ENCODE data around the gene GCLC. TPM values are rescaled to one million over a fixed set of nuclear protein-coding genes. Genes with fewer than 3 reads are reported as not detected.
A peak's percentile ranks its signal among the peaks of the same experiment; 100 is the strongest.
"Not testable (repeated sequence)": the region's sequence is repeated elsewhere in the genome, so short reads cannot be mapped to it uniquely, and the experiment has no call there.

Gene GCLC
- total RNA-seq, 1 donor from 2014 or later: 27.1 TPM

GRCh38 chr6:53492860-53493634 lies 51.9 kb downstream of the GCLC start:
- peak; percentile 50 for DNase-seq

GRCh38 chr6:53487080-53487479 lies 57.8 kb downstream of the GCLC start:
- DNase-seq: no peak

DNA sequence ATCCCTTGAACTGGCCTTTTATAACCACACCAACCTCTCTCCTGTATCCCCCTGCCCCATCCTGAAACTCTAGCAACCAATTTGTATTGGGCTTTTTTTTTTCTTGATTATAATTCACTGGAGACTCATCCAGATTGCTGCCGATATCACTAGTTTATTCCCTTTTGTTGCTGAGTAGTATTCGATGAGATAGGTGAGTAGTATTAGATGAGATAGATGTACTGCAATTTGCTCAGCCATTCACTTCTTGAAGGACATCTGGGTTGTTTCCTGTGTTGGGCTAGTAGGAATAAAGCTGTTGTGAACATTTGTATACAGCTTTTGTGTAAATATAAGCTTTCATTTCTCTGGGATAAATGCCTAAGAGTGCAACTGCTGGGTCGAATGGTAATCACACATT lies 58.2 kb downstream of the GCLC start:
- DNase-seq: no peak

GRCh38 chr6:53484476-53485280 lies 60.2 kb downstream of the GCLC start:
- peak; percentile 68 for DNase-seq

- peak; percentile 5 for DNase-seq
These were observed 61.2 kb downstream of the GCLC start for GRCh38 chr6:53483423-53484353.

GRCh38 chr6:53481323-53481722 lies 63.6 kb downstream of the GCLC start:
- no peak for DNase-seq

- not testable (repeated sequence) for DNase-seq
These were observed 64.1 kb downstream of the GCLC start for GRCh38 chr6:53480774-53481173.

DNA sequence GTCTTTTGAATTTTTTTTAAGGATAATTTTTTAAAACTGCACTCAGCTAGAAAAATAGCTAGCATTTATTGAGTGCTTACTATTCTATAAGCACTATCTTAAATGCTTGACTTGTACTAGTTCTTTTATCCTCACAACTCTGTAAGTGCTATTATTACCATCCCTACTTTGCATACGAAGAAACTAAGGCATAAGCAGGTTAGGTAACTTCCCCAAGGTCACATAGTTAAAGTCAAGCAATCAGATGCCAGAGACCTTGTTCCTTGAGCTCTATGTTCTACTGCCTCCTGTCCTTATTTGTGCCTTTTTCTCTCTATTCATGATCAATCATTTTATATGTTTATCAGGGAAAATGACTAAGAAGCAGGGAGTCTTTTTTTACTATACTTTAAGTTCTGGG lies 65.0 kb downstream of the GCLC start:
- DNase-seq: no peak

GRCh38 chr6:53476964-53477363 lies 67.9 kb downstream of the GCLC start:
- DNase-seq: no peak

GRCh38 chr6:53474010-53474409 lies 70.9 kb downstream of the GCLC start:
- no peak for DNase-seq

DNA sequence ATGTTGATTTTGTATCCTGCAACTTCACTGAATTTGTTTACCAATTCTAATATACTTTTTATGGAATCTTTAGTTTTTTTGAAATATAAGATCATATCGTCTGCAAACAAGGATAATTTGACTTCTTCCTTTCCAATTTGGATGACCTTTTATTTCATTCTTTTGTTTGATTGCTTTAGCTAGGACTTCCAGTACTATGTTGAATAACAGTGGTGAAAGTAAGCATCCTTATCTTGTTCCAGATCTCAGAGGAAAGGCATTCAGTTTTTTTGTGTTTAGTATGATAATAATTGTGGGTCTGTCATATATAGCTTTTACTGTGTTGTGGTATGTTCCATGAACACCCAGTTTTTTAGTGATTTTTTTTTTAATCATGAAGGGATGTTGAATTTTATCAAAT lies 75.7 kb downstream of the GCLC start:
- no peak for DNase-seq

DNA sequence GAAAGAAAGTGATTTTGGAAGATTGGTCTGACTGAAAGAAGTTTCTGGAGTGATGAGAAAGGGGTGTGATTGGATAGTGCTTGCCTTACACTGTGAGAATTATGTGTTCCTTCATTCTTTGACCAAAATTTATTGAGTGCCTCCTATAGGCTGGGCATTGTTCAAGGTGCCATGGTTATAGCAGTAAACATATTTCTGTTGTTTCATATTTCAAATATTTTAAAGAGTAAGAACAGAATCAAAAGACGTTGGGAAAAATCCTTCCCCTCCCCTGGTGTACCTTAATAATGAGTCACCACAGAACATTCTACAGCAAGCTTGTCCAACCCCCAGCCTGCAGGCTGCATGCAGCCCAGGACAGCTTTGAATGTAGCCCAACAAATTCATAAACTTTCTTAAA lies 78.6 kb downstream of the GCLC start:
- no peak for DNase-seq

DNA sequence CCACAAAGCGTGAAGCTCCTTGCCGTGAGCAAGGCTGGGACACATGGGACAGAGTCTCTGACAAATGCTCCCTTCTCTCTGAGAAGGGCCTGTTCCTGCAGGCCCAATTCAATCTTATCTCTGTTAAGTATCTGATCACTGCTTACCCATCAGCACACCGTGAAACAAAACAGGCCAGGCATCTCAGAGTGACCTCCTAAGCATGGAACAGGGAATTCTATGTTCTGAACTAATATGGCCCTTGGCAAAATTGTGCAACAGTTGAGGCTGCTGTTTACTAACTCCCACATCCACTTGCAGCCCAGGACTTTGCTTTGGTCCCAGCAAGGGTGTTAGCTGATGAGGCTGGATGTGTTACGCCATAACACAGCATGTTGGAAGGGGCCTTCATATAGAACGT lies 79.2 kb downstream of the GCLC start:
- no peak for DNase-seq

GRCh38 chr6:53464927-53465460 lies 79.9 kb downstream of the GCLC start:
- DNase-seq: no peak

- DNase-seq: no peak
These were observed 80.4 kb downstream of the GCLC start for GRCh38 chr6:53464483-53464882.

DNA sequence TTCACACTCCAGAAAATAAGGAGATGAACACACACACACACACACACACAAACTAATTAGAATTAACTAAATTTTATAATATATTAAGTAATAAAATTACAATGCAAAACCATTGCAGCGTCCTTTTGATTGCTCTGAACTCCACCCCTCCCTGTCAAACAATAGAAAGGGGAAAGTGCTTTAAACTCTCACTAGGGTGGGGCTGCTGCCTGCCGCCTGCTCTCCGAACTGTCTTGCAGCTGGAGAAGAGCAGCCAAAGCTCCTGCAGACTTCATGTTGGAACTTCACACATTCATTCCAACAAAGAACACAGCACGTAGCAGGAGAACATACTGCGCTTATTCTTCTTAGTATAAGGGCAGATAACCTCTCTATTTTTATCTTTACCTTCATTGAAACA lies 83.2 kb downstream of the GCLC start:
- no peak for DNase-seq

DNA sequence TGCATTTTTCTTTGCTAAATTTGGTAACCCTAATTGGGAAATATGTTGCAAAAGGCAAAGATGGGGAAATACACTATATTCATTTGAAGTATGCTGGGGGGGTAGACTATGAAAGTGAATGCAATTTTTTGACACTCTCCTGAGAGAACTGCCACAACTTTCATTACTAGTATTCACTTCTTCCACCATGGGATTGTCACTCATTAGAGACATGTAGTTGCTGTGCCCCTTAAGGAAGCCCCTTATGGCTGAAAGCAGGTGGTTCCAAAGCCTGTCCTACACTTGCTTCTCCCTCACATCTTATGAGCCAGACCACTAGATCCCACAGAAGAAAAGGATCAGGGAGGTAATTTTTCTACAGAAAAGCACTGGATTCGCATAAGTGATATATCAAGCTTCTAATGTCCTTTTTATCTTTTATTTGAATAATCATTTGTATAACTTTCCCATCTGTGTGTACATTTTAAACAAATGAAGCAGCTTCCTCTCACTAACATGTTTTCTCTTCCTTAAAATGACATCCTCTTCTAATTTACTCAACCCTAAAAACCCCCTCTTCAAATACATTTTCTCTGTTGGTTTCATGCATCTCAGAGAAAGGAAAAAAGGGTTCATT lies 83.8 kb downstream of the GCLC start:
- no peak for DNase-seq

DNA sequence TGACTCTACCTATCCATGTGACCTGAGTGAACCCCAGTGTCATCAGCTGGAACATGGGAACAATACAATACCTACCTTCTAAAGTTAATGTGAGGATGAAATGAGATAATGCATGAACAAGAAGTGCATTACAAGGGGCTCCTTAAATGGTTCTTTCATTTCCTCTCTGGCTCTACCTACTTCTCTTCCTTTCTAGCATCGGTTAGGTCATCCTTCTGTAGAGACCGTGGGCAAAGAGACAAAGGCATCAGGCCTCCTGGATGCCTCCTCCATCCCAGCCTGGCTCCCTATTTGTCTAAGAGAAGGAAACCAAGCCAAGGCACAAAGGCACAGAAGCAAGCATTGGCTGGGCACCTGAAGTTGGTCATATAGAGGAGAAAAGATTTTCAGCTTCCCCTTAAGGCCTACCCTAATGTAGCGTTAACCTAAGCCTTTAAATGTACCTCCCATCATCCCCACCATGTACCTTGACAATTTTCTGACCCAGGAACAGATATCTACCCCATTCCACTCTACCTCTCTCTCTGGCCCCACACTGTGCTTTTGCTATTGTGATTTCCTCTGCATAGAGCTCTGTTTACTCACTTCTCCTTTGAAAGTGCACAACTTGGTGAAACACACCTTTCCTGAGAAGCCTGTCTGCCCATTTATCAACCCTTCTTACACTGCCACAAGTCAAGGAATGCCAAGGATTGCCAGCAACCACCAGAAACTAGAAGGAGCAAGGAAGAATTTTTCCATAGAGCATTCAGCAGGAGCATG lies 86.6 kb downstream of the GCLC start:
- no peak for DNase-seq

DNA sequence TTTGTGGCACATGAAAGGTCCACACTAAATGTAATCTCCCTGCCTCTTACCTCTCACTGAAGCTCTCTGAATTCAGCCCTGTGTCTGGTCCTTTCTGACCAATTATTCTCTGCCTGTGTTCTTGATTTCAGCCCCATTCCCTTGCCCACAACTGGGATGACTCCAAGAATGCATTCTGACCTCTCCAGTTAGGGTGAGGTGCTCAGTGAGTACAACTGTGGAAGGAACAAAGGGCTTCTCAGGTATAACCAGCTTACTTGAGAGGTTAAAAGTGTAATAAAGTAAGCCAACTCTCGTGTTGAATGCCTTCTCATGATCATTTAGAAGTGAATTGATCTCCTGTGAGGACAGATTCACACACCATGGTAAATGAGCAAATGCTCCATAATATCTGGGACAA lies 88.1 kb downstream of the GCLC start:
- no peak for DNase-seq

DNA sequence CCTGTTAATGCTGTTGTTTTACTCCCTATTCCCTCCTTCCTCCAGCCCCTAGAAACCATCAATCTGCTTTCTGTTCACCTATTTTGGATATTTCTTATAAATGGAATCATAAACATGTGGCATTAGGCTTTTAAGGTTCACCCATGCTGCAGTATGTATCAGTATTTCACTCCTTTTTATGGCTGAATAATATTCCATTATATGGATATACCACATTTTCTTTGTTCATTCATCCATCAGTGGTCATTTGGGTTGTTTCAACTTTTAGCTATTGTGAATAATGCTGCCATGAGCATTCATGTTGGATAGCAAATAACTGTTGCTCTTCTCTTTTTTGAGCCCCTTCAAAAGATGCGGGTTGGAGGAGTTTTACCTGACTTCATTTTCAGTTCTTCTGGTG lies 89.2 kb downstream of the GCLC start:
- no peak for DNase-seq

- DNase-seq: no peak
These were observed 93.7 kb downstream of the GCLC start for GRCh38 chr6:53451165-53451564.
